Measurements from ENCODE around the gene TACR1.

Gene TACR1

DNA sequence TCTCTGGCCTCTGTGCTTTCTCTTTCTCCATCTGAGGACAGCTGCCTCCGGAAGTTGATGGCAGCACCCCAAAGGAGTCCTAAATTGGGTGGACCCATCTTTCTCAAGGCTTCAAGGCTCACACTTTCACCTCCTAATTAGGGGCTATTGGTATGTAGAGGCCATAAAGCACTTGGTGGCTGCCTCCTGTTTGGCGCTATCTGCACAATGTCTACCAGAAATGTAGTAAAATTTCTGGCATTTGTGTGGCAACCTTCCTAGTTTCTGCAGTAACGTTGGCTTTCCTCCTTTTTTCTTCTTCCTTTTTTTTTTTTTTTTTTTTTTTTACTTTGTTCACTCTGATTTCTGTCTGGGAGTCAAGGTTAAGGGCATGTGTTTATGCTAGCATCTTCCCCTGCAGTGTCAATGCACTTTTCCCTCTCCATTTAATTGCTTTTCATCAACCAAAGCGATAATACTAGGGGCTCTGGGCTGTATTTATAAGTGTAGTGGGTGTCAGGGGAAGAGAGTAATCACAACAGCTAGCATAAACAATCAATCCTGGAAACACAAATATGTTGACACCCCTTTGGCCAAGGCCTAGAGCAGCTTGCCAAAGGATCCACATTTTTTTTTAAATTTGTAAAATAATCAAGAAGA, 86.0 kb downstream of the TACR1 start (continued):
- TF ChIP-seq, protein P1, sequence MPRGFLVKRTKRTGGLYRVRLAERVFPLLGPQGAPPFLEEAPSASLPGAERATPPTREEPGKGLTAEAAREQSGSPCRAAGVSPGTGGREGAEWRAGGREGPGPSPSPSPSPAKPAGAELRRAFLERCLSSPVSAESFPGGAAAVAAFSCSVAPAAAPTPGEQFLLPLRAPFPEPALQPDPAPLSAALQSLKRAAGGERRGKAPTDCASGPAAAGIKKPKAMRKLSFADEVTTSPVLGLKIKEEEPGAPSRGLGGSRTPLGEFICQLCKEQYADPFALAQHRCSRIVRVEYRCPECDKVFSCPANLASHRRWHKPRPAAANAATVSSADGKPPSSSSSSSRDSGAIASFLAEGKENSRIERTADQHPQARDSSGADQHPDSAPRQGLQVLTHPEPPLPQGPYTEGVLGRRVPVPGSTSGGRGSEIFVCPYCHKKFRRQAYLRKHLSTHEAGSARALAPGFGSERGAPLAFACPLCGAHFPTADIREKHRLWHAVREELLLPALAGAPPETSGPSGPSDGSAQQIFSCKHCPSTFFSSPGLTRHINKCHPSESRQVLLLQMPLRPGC (tag by site-specific recombination; IDR thresholded peaks at IDR 0.05): no peak

DNA sequence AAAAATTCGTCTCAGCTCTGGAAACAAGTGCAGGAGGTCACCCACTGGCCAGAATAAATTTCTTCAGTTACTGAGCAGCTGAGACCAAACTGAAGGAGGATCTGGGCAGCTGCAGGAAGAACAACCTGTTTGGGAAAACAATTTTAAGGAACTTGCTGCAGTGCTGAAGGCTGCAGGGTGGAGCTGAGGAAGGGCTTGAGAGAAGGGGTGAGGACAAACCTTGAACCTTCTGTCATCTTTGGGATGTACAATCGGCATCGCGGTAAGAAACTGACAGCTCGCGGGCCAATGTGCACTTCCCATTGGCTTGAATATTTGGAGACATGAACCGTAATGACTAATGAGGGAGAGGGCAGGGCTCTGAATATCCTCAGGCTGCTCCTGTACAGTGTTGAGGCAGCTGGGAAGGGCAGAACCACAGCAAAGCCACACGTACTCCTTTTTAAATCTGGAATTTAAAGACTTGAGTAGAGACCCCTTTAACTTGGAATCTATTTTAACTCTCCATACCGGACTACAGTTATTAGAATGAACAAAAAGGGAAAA, 90.3 kb downstream of the TACR1 start:
- Histone ChIP-seq H3K4me1 (ENCODE audit: control insufficient read depth, insufficient read depth, low read length) (peaks cover 3% of the 10 kb centered on the region; the same call in 1 of the 2 replicates), H3K36me3 (ENCODE audit: control insufficient read depth in 2 of 2, insufficient read depth in 1 of 2, low read length in 2 of 2) (no peaks in the 10 kb centered on the region), H3K9me3 (ENCODE audit: control insufficient read depth, insufficient read depth, low read depth, low read length) (no peaks in the 10 kb centered on the region), H3K4me3 (ENCODE audit: low read depth, low read length) (no peak overlapping the region), H3K27ac (ENCODE audit: extremely low read depth, low read depth, low read length) (no peak overlapping the region)
- ChIA-PET POLR2A (interaction anchor here (0.6 kb wide), 1 partner anchor 47 kb away, joined by 4 read pairs; no protein-coding TSS in a partner anchor), CTCF (interaction anchor here (0.7 to 1.3 kb wide), 2 partner anchors 9 to 155 kb away, joined by 4 read pairs; no protein-coding TSS in a partner anchor)
- TF ChIP-seq, protein P2, sequence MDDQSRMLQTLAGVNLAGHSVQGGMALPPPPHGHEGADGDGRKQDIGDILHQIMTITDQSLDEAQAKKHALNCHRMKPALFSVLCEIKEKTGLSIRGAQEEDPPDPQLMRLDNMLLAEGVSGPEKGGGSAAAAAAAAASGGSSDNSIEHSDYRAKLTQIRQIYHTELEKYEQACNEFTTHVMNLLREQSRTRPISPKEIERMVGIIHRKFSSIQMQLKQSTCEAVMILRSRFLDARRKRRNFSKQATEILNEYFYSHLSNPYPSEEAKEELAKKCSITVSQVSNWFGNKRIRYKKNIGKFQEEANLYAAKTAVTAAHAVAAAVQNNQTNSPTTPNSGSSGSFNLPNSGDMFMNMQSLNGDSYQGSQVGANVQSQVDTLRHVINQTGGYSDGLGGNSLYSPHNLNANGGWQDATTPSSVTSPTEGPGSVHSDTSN (CRISPR knock-in tag; IDR thresholded peaks at IDR 0.05): no peak
- TF ChIP-seq, protein P3, sequence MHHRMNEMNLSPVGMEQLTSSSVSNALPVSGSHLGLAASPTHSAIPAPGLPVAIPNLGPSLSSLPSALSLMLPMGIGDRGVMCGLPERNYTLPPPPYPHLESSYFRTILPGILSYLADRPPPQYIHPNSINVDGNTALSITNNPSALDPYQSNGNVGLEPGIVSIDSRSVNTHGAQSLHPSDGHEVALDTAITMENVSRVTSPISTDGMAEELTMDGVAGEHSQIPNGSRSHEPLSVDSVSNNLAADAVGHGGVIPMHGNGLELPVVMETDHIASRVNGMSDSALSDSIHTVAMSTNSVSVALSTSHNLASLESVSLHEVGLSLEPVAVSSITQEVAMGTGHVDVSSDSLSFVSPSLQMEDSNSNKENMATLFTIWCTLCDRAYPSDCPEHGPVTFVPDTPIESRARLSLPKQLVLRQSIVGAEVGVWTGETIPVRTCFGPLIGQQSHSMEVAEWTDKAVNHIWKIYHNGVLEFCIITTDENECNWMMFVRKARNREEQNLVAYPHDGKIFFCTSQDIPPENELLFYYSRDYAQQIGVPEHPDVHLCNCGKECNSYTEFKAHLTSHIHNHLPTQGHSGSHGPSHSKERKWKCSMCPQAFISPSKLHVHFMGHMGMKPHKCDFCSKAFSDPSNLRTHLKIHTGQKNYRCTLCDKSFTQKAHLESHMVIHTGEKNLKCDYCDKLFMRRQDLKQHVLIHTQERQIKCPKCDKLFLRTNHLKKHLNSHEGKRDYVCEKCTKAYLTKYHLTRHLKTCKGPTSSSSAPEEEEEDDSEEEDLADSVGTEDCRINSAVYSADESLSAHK (tag by site-specific recombination; IDR thresholded peaks at IDR 0.05): no peak
- TF ChIP-seq GFI1B (tag by site-specific recombination; IDR thresholded peaks at IDR 0.05) (no peak), ZSCAN16 (tag by site-specific recombination; IDR thresholded peaks at IDR 0.05) (no peak), BCL11A (tag by site-specific recombination; IDR thresholded peaks at IDR 0.05; ENCODE audit: low read depth) (no peak), ZNF274 (IDR thresholded peaks at IDR 0.05; ENCODE audit: low read length) (no peak), ZNF274 (tag by site-specific recombination; IDR thresholded peaks at IDR 0.05; ENCODE audit: borderline replicate concordance) (no peak), ZNF473 (tag by site-specific recombination; IDR thresholded peaks at IDR 0.05) (no peak), ZNF169 (tag by site-specific recombination; IDR thresholded peaks at IDR 0.05) (no peak), ZNF510 (tag by site-specific recombination; IDR thresholded peaks at IDR 0.05; ENCODE audit: insufficient replicate concordance) (no peak), ZNF132 (tag by site-specific recombination; IDR thresholded peaks at IDR 0.05; ENCODE audit: borderline replicate concordance) (no peak), ZNF266 (tag by site-specific recombination; IDR thresholded peaks at IDR 0.05; ENCODE audit: low read depth) (no peak), ZNF623 (tag by site-specific recombination; IDR thresholded peaks at IDR 0.05) (no peak), ZSCAN23 (tag by site-specific recombination; IDR thresholded peaks at IDR 0.05) (no peak), ZSCAN30 (tag by site-specific recombination; IDR thresholded peaks at IDR 0.05) (no peak), ZNF660 (tag by site-specific recombination; IDR thresholded peaks at IDR 0.05) (no peak)
- TF ChIP-seq, protein P4, sequence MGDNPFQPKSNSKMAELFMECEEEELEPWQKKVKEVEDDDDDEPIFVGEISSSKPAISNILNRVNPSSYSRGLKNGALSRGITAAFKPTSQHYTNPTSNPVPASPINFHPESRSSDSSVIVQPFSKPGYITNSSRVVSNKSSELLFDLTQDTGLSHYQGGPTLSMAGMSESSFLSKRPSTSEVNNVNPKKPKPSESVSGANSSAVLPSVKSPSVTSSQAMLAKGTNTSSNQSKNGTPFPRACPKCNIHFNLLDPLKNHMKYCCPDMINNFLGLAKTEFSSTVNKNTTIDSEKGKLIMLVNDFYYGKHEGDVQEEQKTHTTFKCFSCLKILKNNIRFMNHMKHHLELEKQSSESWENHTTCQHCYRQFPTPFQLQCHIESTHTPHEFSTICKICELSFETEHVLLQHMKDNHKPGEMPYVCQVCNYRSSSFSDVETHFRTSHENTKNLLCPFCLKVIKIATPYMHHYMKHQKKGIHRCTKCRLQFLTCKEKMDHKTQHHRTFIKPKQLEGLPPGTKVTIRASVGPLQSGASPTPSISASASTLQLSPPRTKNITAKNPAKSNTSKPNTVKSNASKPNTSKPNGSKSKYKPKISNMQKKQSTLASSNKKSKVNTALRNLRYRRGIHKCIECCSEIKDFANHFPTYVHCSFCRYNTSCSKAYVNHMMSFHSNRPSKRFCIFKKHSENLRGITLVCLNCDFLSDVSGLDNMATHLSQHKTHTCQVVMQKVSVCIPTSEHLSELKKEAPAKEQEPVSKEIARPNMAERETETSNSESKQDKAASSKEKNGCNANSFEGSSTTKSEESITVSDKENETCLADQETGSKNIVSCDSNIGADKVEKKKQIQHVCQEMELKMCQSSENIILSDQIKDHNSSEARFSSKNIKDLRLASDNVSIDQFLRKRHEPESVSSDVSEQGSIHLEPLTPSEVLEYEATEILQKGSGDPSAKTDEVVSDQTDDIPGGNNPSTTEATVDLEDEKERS (tag by site-specific recombination; IDR thresholded peaks at IDR 0.05): no peak
- TF ChIP-seq, protein P5, sequence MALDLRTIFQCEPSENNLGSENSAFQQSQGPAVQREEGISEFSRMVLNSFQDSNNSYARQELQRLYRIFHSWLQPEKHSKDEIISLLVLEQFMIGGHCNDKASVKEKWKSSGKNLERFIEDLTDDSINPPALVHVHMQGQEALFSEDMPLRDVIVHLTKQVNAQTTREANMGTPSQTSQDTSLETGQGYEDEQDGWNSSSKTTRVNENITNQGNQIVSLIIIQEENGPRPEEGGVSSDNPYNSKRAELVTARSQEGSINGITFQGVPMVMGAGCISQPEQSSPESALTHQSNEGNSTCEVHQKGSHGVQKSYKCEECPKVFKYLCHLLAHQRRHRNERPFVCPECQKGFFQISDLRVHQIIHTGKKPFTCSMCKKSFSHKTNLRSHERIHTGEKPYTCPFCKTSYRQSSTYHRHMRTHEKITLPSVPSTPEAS (tag by site-specific recombination; IDR thresholded peaks at IDR 0.05): no peak
- TF ChIP-seq, protein P6, sequence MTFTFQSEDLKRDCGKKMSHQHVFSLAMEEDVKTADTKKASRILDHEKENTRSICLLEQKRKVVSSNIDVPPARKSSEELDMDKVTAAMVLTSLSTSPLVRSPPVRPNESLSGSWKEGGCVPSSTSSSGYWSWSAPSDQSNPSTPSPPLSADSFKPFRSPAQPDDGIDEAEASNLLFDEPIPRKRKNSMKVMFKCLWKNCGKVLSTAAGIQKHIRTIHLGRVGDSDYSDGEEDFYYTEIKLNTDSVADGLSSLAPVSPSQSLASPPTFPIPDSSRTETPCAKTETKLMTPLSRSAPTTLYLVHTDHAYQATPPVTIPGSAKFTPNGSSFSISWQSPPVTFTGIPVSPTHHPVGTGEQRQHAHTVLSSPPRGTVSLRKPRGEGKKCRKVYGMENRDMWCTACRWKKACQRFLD (tag by site-specific recombination; IDR thresholded peaks at IDR 0.05): no peak
- TF ChIP-seq, protein P7, sequence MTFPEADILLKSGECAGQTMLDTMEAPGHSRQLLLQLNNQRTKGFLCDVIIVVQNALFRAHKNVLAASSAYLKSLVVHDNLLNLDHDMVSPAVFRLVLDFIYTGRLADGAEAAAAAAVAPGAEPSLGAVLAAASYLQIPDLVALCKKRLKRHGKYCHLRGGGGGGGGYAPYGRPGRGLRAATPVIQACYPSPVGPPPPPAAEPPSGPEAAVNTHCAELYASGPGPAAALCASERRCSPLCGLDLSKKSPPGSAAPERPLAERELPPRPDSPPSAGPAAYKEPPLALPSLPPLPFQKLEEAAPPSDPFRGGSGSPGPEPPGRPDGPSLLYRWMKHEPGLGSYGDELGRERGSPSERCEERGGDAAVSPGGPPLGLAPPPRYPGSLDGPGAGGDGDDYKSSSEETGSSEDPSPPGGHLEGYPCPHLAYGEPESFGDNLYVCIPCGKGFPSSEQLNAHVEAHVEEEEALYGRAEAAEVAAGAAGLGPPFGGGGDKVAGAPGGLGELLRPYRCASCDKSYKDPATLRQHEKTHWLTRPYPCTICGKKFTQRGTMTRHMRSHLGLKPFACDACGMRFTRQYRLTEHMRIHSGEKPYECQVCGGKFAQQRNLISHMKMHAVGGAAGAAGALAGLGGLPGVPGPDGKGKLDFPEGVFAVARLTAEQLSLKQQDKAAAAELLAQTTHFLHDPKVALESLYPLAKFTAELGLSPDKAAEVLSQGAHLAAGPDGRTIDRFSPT (tag by site-specific recombination; IDR thresholded peaks at IDR 0.05): no peak

Data from HEK293 (cell line).